Activated CD4-positive, alpha-beta T cell treated with anti-CD3 and anti-CD28 coated beads, Interleukin-2, amount 50 U/mL, for 48 hours (primary cell): ENCODE results near the gene PTPN4.
"Not testable (repeated sequence)": the region's sequence is repeated elsewhere in the genome, so short reads cannot be mapped to it uniquely, and the experiment has no call there.

Source experiments
- DNase-seq, 2 experiments: peaks; one replicate each; pipeline ENCODE4 v3.0.0-alpha.2; 2020

PTPN4 gene

GRCh38 chr2:119769645-119770044 lies 9.9 kb downstream of the PTPN4 start:
- no peak for DNase-seq

- DNase-seq = no peak
These were observed 11.6 kb downstream of the PTPN4 start for GRCh38 chr2:119771331-119771730.

GRCh38 chr2:119772128-119772527 lies 12.4 kb downstream of the PTPN4 start:
- DNase-seq = no peak

- DNase-seq = no peak
These were observed 13.0 kb downstream of the PTPN4 start for GRCh38 chr2:119772767-119773166.

GRCh38 chr2:119774026-119774425 lies 14.3 kb downstream of the PTPN4 start:
- no peak for DNase-seq

GRCh38 chr2:119775102-119775501 lies 15.4 kb downstream of the PTPN4 start:
- DNase-seq = no peak

- no peak for DNase-seq
These were observed 22.7 kb downstream of the PTPN4 start for GRCh38 chr2:119782308-119783027.

- DNase-seq = no peak
These were observed 25.2 kb downstream of the PTPN4 start for GRCh38 chr2:119784876-119785275.

GRCh38 chr2:119786295-119786694 lies 26.6 kb downstream of the PTPN4 start:
- DNase-seq = no peak

- no peak for DNase-seq
These were observed 29.0 kb downstream of the PTPN4 start for GRCh38 chr2:119788752-119789151.

- no peak for DNase-seq
These were observed 30.7 kb downstream of the PTPN4 start for GRCh38 chr2:119790466-119790865.

GRCh38 chr2:119792907-119793312 lies 33.2 kb downstream of the PTPN4 start:
- no peak for DNase-seq

GRCh38 chr2:119794237-119794636 lies 34.5 kb downstream of the PTPN4 start:
- no peak for DNase-seq

GRCh38 chr2:119795309-119796303 lies 35.9 kb downstream of the PTPN4 start:
- no peak for DNase-seq

GRCh38 chr2:119800376-119800902 lies 40.7 kb downstream of the PTPN4 start:
- no peak for DNase-seq

GRCh38 chr2:119801040-119801439 lies 41.3 kb downstream of the PTPN4 start:
- DNase-seq = no peak

GRCh38 chr2:119801989-119802388 lies 42.3 kb downstream of the PTPN4 start:
- DNase-seq = not testable (repeated sequence)

GRCh38 chr2:119803101-119803500 lies 43.4 kb downstream of the PTPN4 start:
- DNase-seq = no peak

GRCh38 chr2:119804409-119804808 lies 44.7 kb downstream of the PTPN4 start:
- not testable (repeated sequence) for DNase-seq

- no peak for DNase-seq
These were observed 48.9 kb downstream of the PTPN4 start for GRCh38 chr2:119808516-119809147.

- no peak for DNase-seq
These were observed 49.8 kb downstream of the PTPN4 start for GRCh38 chr2:119809339-119810048.

- DNase-seq = no peak
These were observed 50.4 kb downstream of the PTPN4 start for GRCh38 chr2:119810049-119810630.
